OCI-LY7 (cell line): ENCODE measurements around the gene SLC24A2. TPM values are rescaled to one million over a fixed set of nuclear protein-coding genes. Genes with fewer than 3 reads are reported as not detected.

Source experiments
- BruUV-seq: library from RNA; stranded (reverse); fragments of 400-500 nt; replicated peaks from 2 replicates; lab custom pipeline; 2021; lab: Mats Ljungman, UMichigan
- CTCF ChIA-PET: fragments of 300-600 bp; sonication (Branson Sonifier 250); formaldehyde crosslinking; loops from one replicate; lab custom pipeline; 2022; ENCODE audit warnings: antibody characterized with exemption; ENCODE audit not compliant: unreplicated experiment; lab: Charles Lee
- POLR2A ChIA-PET: fragments of 300-600 bp; sonication (Branson Sonifier 250); formaldehyde crosslinking; loops from one replicate; lab custom pipeline; 2022; ENCODE audit warnings: antibody characterized with exemption; lab: Charles Lee
- DNase-seq: peaks from one replicate; pipeline ENCODE4 v3.0.0-alpha.2; 2015; ENCODE audit warnings: low spot score
- H2AFZ ChIP-seq: fragments of 200-600 bp; sonication (generic), shearing (Covaris generic); 2 replicates; pipeline ENCODE4 v1.6.1; 2014; ENCODE audit warnings: mild to moderate bottlenecking, antibody characterized with exemption, low read length, moderate library complexity
- H3K27ac ChIP-seq: fragments of 200-600 bp; sonication (generic); 2 replicates; pipeline ENCODE4 v1.5.1; 2014; ENCODE audit warnings: mixed run types, low read depth, mild to moderate bottlenecking, moderate library complexity, low read length, inconsistent platforms; ENCODE audit not compliant: poor library complexity, severe bottlenecking
- H3K36me3 ChIP-seq: fragments of 200-600 bp; sonication (generic); 2 replicates; pipeline ENCODE4 v1.6.1; 2014; ENCODE audit warnings: mild to moderate bottlenecking, antibody characterized with exemption, low read length, moderate library complexity, mixed read lengths; ENCODE audit not compliant: insufficient read depth
- H3K4me1 ChIP-seq: fragments of 200-600 bp; sonication (generic); 2 replicates; pipeline ENCODE4 v1.5.1; 2014; ENCODE audit warnings: mild to moderate bottlenecking, low read length; ENCODE audit not compliant: insufficient read depth, poor library complexity, severe bottlenecking
- H3K4me2 ChIP-seq: fragments of 200-600 bp; sonication (generic); 2 replicates; pipeline ENCODE4 v1.6.1; 2014; ENCODE audit warnings: mild to moderate bottlenecking, low read length
- H3K4me3 ChIP-seq: fragments of 200-600 bp; sonication (generic); 2 replicates; pipeline ENCODE4 v1.5.1; 2014; ENCODE audit warnings: mild to moderate bottlenecking, low read depth, low read length; ENCODE audit not compliant: poor library complexity, severe bottlenecking
- H3K79me2 ChIP-seq: fragments of 200-600 bp; sonication (generic); 2 replicates; pipeline ENCODE4 v1.6.1; 2016; ENCODE audit warnings: low read depth, mild to moderate bottlenecking, low read length, moderate library complexity, mixed read lengths; ENCODE audit not compliant: insufficient read depth
- H3K9me2 ChIP-seq: fragments of 200-600 bp; sonication (generic); 2 replicates; pipeline ENCODE4 v1.6.1; 2016; ENCODE audit warnings: mild to moderate bottlenecking, low read length, mixed read lengths; ENCODE audit not compliant: insufficient read depth
- H3K9me3 ChIP-seq: fragments of 200-600 bp; sonication (generic); 2 replicates; pipeline ENCODE4 v1.6.1; 2014; ENCODE audit warnings: mild to moderate bottlenecking, mixed run types, low read length, mixed read lengths
- H4K20me1 ChIP-seq: fragments of 200-600 bp; sonication (generic); 2 replicates; pipeline ENCODE4 v1.6.1; 2014; ENCODE audit warnings: mild to moderate bottlenecking, antibody characterized with exemption, low read length, moderate library complexity, mixed read lengths; ENCODE audit not compliant: insufficient read depth
- CTCF ChIP-seq: fragments of 200-600 bp; sonication (generic); conservative IDR thresholded peaks from 2 replicates; pipeline ENCODE4 v1.5.1; 2014; ENCODE audit warnings: mild to moderate bottlenecking, antibody characterized with exemption, low read length, moderate library complexity, mixed read lengths
- EZH2phosphoT487 ChIP-seq: fragments of 200-600 bp; sonication (generic); IDR thresholded peaks from 2 replicates; pipeline ENCODE4 v1.6.1; 2018; ENCODE audit warnings: low read depth, borderline replicate concordance, mild to moderate bottlenecking, mixed run types, antibody characterized with exemption, low read length, moderate library complexity, mixed read lengths
- intact Hi-C: fragments of 100-400 bp; cut with micrococcal nuclease; formaldehyde crosslinking; loops from one replicate; pipeline ENCODE4 v1.10.0; 2022; ENCODE audit not compliant: unreplicated experiment
- total RNA-seq, 2 experiments: library from RNA; depleted of rRNA in 1 of 2; stranded (reverse); fragments of >200 nt in 1 of 2; shearing (Covaris generic) in 1 of 2; gene quantifications; 2 replicates each; pipeline ENCODE4 v1.2.3, GENCODE V29; 2014 to 2022

Gene SLC24A2
- total RNA-seq, 2 experiments from 2014 or later = not detected

- Histone ChIP-seq H3K4me3 (no peak overlapping the region), H3K4me2 (no peak overlapping the region), H3K9me2 (no peaks in the 10 kb centered on the region), H3K27ac (no peak overlapping the region), H3K79me2 (no peaks in the 10 kb centered on the region), H4K20me1 (no peaks in the 10 kb centered on the region; the same call in 1 of the 2 replicates), H2AFZ (no peak overlapping the region), H3K9me3 (no peaks in the 10 kb centered on the region), H3K4me1 (no peaks in the 10 kb centered on the region), H3K36me3 (no peaks in the 10 kb centered on the region)
- intact Hi-C loops = no loop called here
- BruUV-seq = no TSS peak
- TF ChIP-seq EZH2phosphoT487 (no peak), CTCF (no peak)
- ChIA-PET CTCF (no interaction called here), POLR2A (interaction anchor here (0.6 kb wide), 1 partner anchor 1357 kb away, joined by 3 read pairs; no protein-coding TSS in a partner anchor)
- no peak for DNase-seq
Measured at GRCh38 chr9:19781240-19781639, 7.6 kb downstream of the SLC24A2 start.

GRCh38 chr9:19771446-19771845 is 17.4 kb downstream of the SLC24A2 start:
- ChIA-PET CTCF (no interaction called here), POLR2A (interaction anchor here (0.9 kb wide), 1 partner anchor 25 kb away, joined by 3 read pairs; no protein-coding TSS in a partner anchor)
- no peak for DNase-seq
- Histone ChIP-seq H3K27ac (no peak overlapping the region), H3K4me1 (no peaks in the 10 kb centered on the region), H2AFZ (no peak overlapping the region), H3K36me3 (no peaks in the 10 kb centered on the region), H4K20me1 (no peaks in the 10 kb centered on the region), H3K9me3 (no peaks in the 10 kb centered on the region), H3K9me2 (no peaks in the 10 kb centered on the region), H3K4me3 (no peak overlapping the region), H3K4me2 (no peak overlapping the region), H3K79me2 (no peaks in the 10 kb centered on the region)
- TF ChIP-seq CTCF (no peak), EZH2phosphoT487 (no peak)
- BruUV-seq = no TSS peak
- intact Hi-C loops = no loop called here

- Histone ChIP-seq H3K4me1 (no peaks in the 10 kb centered on the region), H2AFZ (no peak overlapping the region), H3K36me3 (no peaks in the 10 kb centered on the region), H3K9me3 (no peaks in the 10 kb centered on the region), H3K9me2 (no peaks in the 10 kb centered on the region), H4K20me1 (no peaks in the 10 kb centered on the region), H3K27ac (no peak overlapping the region), H3K4me2 (no peak overlapping the region), H3K4me3 (no peak overlapping the region), H3K79me2 (no peaks in the 10 kb centered on the region)
- ChIA-PET POLR2A (interaction anchor here (0.9 kb wide), 1 partner anchor 25 kb away, joined by 3 read pairs; no protein-coding TSS in a partner anchor), CTCF (no interaction called here)
- no peak for DNase-seq
- intact Hi-C loops = no loop called here
- TF ChIP-seq CTCF (no peak), EZH2phosphoT487 (no peak)
- BruUV-seq = no TSS peak
Measured at GRCh38 chr9:19770973-19771372, 17.9 kb downstream of the SLC24A2 start.
